Ramos (cell line): ENCODE results near the gene WDR5.

Source experiments
- in situ Hi-C: fragments of 300-500 bp; cut with MboI; formaldehyde crosslinking; loops from one replicate; pipeline ENCODE4 v1.14.3; 2022; ENCODE audit warnings: low sequenced_read_pairs; ENCODE audit not compliant: unreplicated experiment

WDR5 gene

GRCh38 chr9:134185536-134186011 is 49.7 kb downstream of the WDR5 start:
- in situ Hi-C loops = no loop called here

- in situ Hi-C loops = no loop called here
Measured at GRCh38 chr9:134186471-134187109, 50.7 kb downstream of the WDR5 start.

- in situ Hi-C loops = no loop called here
Measured at GRCh38 chr9:134187110-134187531, 51.2 kb downstream of the WDR5 start.

- in situ Hi-C loops = no loop called here
Measured at GRCh38 chr9:134187891-134188385, 52.1 kb downstream of the WDR5 start.

GRCh38 chr9:134188386-134189144 is 52.7 kb downstream of the WDR5 start:
- in situ Hi-C loops = no loop called here

- in situ Hi-C loops = no loop called here
Measured at GRCh38 chr9:134189145-134189469, 53.2 kb downstream of the WDR5 start.

GRCh38 chr9:134189470-134190231 is 53.8 kb downstream of the WDR5 start:
- in situ Hi-C loops = no loop called here

- in situ Hi-C loops = no loop called here
Measured at GRCh38 chr9:134190232-134191121, 54.6 kb downstream of the WDR5 start.

- in situ Hi-C loops = no loop called here
Measured at GRCh38 chr9:134191455-134192209, 55.8 kb downstream of the WDR5 start.

GRCh38 chr9:134192311-134192950 is 56.5 kb downstream of the WDR5 start:
- in situ Hi-C loops = no loop called here

GRCh38 chr9:134192951-134193731 is 57.3 kb downstream of the WDR5 start:
- in situ Hi-C loops = no loop called here

- in situ Hi-C loops = no loop called here
Measured at GRCh38 chr9:134193912-134194535, 58.1 kb downstream of the WDR5 start.

GRCh38 chr9:134195558-134195957 is 59.7 kb downstream of the WDR5 start:
- in situ Hi-C loops = no loop called here

- in situ Hi-C loops = no loop called here
Measured at GRCh38 chr9:134196911-134197310, 61.0 kb downstream of the WDR5 start.

- in situ Hi-C loops = no loop called here
Measured at GRCh38 chr9:134198791-134199190, 62.9 kb downstream of the WDR5 start.

- in situ Hi-C loops = no loop called here
Measured at GRCh38 chr9:134200730-134201129, 64.8 kb downstream of the WDR5 start.

- in situ Hi-C loops = no loop called here
Measured at GRCh38 chr9:134203224-134203623, 67.3 kb downstream of the WDR5 start.

GRCh38 chr9:134204041-134204440 is 68.2 kb downstream of the WDR5 start:
- in situ Hi-C loops = no loop called here
